PC-9 (cell line): ENCODE results near the gene METTL2B. TPM values are rescaled to one million over a fixed set of nuclear protein-coding genes. Genes with fewer than 3 reads are reported as not detected.
"Not testable (repeated sequence)": the region's sequence is repeated elsewhere in the genome, so short reads cannot be mapped to it uniquely, and the experiment has no call there.

Source experiments
- BruUV-seq: library from RNA; stranded (reverse); fragments of 400-500 nt; replicated peaks from 2 replicates; lab custom pipeline; 2021; lab: Mats Ljungman, UMichigan
- CTCF ChIA-PET: fragments of 300-600 bp; sonication (Branson Sonifier 250); formaldehyde crosslinking; loops from one replicate; lab custom pipeline; 2022; ENCODE audit warnings: antibody characterized with exemption; lab: Charles Lee
- POLR2A ChIA-PET: fragments of 300-600 bp; sonication (Branson Sonifier 250); formaldehyde crosslinking; loops from one replicate; lab custom pipeline; 2022; ENCODE audit warnings: antibody characterized with exemption; ENCODE audit not compliant: unreplicated experiment; lab: Charles Lee
- DNase-seq, 2 experiments: peaks; one replicate each; pipeline versions ENCODE4 v3.0.0 to v3.0.0-alpha.2; 2015 to 2022; ENCODE audit warnings: mixed read lengths in 1 of 2
- H2AFZ ChIP-seq: fragments of 200-600 bp; sonication (generic); 2 replicates; pipeline ENCODE4 v1.8.1; 2017; ENCODE audit warnings: antibody characterized with exemption
- H3F3A ChIP-seq: fragments of 200-600 bp; sonication (generic); 2 replicates; pipeline ENCODE4 v1.8.1; 2017; ENCODE audit warnings: antibody characterized with exemption, mild to moderate bottlenecking, low read depth; ENCODE audit not compliant: insufficient read depth
- H3K27ac ChIP-seq: fragments of 200-600 bp; sonication (generic); 2 replicates; pipeline ENCODE4 v1.6.1; 2016; ENCODE audit warnings: mixed run types
- H3K27me3 ChIP-seq: fragments of 200-600 bp; sonication (generic); 2 replicates; pipeline ENCODE4 v1.6.1; 2016; ENCODE audit warnings: low read depth, mixed run types; ENCODE audit not compliant: insufficient read depth
- H3K36me3 ChIP-seq: fragments of 200-600 bp; sonication (generic); 2 replicates; pipeline ENCODE4 v1.6.1; 2016; ENCODE audit warnings: low read depth, mixed run types
- H3K4me1 ChIP-seq: fragments of 200-600 bp; sonication (generic); replicated peaks from 2 replicates; pipeline ENCODE4 v1.6.1; 2016; ENCODE audit warnings: mixed run types; ENCODE audit not compliant: insufficient read depth
- H3K4me2 ChIP-seq: fragments of 200-600 bp; sonication (generic); 2 replicates; pipeline ENCODE4 v1.6.1; 2017; ENCODE audit warnings: mixed run types
- H3K4me3 ChIP-seq: fragments of 200-600 bp; sonication (generic); 2 replicates; pipeline ENCODE4 v1.6.1; 2016; ENCODE audit warnings: mixed run types
- H3K79me2 ChIP-seq: fragments of 200-600 bp; sonication (generic); 2 replicates; pipeline ENCODE4 v1.6.1; 2017; ENCODE audit warnings: low read depth, mixed run types
- H3K9me2 ChIP-seq: fragments of 200-600 bp; sonication (generic); 2 replicates; pipeline ENCODE4 v1.8.1; 2017; ENCODE audit warnings: mild to moderate bottlenecking; ENCODE audit not compliant: insufficient read depth
- H3K9me3 ChIP-seq: fragments of 200-600 bp; sonication (generic); 2 replicates; pipeline ENCODE4 v1.8.1; 2016; ENCODE audit warnings: low read depth; ENCODE audit not compliant: insufficient read depth
- H4K20me1 ChIP-seq: fragments of 200-600 bp; sonication (generic); 2 replicates; pipeline ENCODE4 v1.8.1; 2017; ENCODE audit not compliant: insufficient read depth
- CTCF ChIP-seq: fragments of 200-600 bp; sonication (generic); conservative IDR thresholded peaks from 2 replicates; pipeline ENCODE4 v1.6.1; 2017; ENCODE audit warnings: mixed run types, antibody characterized with exemption, mild to moderate bottlenecking, moderate library complexity
- EZH2 ChIP-seq: fragments of 200-600 bp; sonication (generic); IDR thresholded peaks from 2 replicates; pipeline ENCODE4 v1.8.0; 2017; ENCODE audit warnings: antibody characterized with exemption, low read depth
- intact Hi-C: fragments of 100-400 bp; cut with micrococcal nuclease; formaldehyde crosslinking; loops from one replicate; pipeline ENCODE4 v1.10.0; 2022; ENCODE audit not compliant: unreplicated experiment
- total RNA-seq: library from RNA; stranded (reverse); gene quantifications from 2 replicates; pipeline ENCODE4 v1.2.3, GENCODE V29; 2021

Gene METTL2B
- total RNA-seq, 1 experiment from 2014 or later, result 41.9 TPM

GRCh38 chr7:128550920-128551319 is 74.4 kb downstream of the METTL2B start:
- BruUV-seq, result no TSS peak
- intact Hi-C loops, result no loop called here
- H3K79me2 ChIP-seq, result peaks cover 22% of the 10 kb centered on the region
- TF ChIP-seq CTCF, result no peak
- no peak for TF ChIP-seq EZH2
- H3K4me2 ChIP-seq, result no peak overlapping the region
- 0 out of 2 replicates have a peak, but pooled peaks cover 10% of the 10 kb centered on the region for H4K20me1 ChIP-seq
- peaks cover 5% of the 10 kb centered on the region; the same call in 1 of the 2 replicates for H3K36me3 ChIP-seq
- H3K4me3 ChIP-seq, result no peak overlapping the region
- H3K9me3 ChIP-seq, result no peaks in the 10 kb centered on the region
- no peaks in the 10 kb centered on the region for H3K9me2 ChIP-seq
- ChIA-PET POLR2A (no interaction called here), CTCF (no interaction called here)
- no peak for DNase-seq
- H3K27ac ChIP-seq, result no peak overlapping the region
- H2AFZ ChIP-seq, result no peak overlapping the region
- no peaks in the 10 kb centered on the region for H3K4me1 ChIP-seq
- H3K27me3 ChIP-seq, result no peaks in the 10 kb centered on the region
- H3F3A ChIP-seq, result no peaks in the 10 kb centered on the region

GRCh38 chr7:128554394-128554793 is 77.8 kb downstream of the METTL2B start:
- POLR2A ChIA-PET, H2AFZ ChIP-seq, intact Hi-C loops, H3K4me3 ChIP-seq, H3K4me1 ChIP-seq, H3K27ac ChIP-seq, DNase-seq, H4K20me1 ChIP-seq, CTCF ChIA-PET, BruUV-seq, H3K27me3 ChIP-seq, H3K36me3 ChIP-seq, H3K9me2 ChIP-seq, H3K4me2 ChIP-seq, H3K9me3 ChIP-seq, H3F3A ChIP-seq: not testable (repeated sequence)
- peaks cover 24% of the 10 kb centered on the region for H3K79me2 ChIP-seq

Other genes with a start within 250 kb of the METTL2B start
- not detected in 2 replicates for gene LEP, start 235.5 kb upstream of the METTL2B start, total RNA-seq
- 59.6 and 61.1 TPM in 2 replicates for gene RBM28, start 132.8 kb upstream of the METTL2B start, total RNA-seq
- gene PRRT4, start 115.1 kb upstream of the METTL2B start, total RNA-seq, result 0.26 and 0.70 TPM in 2 replicates
- 119 and 123 TPM in 2 replicates for gene IMPDH1, start 66.8 kb upstream of the METTL2B start, total RNA-seq
- 22.8 and 30.3 TPM in 2 replicates for gene HILPDA, start 20.9 kb upstream of the METTL2B start, total RNA-seq
- gene GARIN1A, start 195.5 kb downstream of the METTL2B start, total RNA-seq, result 0.57 and 0.78 TPM in 2 replicates